ENCODE results near the gene TRMT112.

DNA sequence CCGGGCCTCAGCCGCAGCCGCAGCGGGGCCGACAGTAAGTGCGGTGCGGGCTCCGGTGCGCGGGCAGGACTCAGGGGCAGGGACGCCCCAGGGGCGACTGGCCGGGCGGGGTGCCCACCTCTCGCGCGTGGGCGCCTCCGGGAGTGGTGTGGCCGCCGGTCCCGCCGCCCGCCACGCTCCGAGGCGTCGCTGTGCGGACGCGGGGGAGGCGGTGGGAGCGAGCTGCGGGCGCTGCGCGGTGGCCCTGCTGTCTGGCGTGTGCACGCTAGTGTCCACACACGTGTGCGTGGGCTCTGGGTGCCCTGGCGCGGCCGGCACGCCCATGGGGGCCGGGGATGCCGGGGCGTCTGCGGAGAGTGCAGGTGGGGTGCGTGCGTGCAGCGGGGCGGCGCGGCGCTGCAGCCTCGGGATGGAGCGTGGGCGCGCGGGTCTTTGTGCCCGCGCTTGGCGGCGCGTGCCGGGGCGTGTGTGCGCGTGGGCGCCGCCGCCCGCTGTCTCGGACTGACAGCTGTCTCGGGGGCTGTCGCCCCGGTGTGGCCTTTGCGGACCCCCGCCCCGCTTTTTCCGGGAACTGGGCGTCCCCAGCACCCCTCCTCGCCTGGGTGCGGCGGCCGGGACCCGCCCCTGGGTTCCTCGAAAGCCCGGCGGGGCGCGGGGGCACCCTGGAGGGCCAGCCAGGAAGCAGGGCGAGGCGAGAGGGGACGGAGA is 25.5 kb downstream of the TRMT112 start:
- no peak for TF ChIP-seq POLR2A (IDR thresholded peaks at IDR 0.05)
- TF ChIP-seq, protein P1, sequence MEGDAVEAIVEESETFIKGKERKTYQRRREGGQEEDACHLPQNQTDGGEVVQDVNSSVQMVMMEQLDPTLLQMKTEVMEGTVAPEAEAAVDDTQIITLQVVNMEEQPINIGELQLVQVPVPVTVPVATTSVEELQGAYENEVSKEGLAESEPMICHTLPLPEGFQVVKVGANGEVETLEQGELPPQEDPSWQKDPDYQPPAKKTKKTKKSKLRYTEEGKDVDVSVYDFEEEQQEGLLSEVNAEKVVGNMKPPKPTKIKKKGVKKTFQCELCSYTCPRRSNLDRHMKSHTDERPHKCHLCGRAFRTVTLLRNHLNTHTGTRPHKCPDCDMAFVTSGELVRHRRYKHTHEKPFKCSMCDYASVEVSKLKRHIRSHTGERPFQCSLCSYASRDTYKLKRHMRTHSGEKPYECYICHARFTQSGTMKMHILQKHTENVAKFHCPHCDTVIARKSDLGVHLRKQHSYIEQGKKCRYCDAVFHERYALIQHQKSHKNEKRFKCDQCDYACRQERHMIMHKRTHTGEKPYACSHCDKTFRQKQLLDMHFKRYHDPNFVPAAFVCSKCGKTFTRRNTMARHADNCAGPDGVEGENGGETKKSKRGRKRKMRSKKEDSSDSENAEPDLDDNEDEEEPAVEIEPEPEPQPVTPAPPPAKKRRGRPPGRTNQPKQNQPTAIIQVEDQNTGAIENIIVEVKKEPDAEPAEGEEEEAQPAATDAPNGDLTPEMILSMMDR (IDR thresholded peaks at IDR 0.05): no peak

Measured in right lobe of liver (tissue), 4 donors.